ENCODE measurements around the gene PCSK4.

The PCSK4 gene

DNA sequence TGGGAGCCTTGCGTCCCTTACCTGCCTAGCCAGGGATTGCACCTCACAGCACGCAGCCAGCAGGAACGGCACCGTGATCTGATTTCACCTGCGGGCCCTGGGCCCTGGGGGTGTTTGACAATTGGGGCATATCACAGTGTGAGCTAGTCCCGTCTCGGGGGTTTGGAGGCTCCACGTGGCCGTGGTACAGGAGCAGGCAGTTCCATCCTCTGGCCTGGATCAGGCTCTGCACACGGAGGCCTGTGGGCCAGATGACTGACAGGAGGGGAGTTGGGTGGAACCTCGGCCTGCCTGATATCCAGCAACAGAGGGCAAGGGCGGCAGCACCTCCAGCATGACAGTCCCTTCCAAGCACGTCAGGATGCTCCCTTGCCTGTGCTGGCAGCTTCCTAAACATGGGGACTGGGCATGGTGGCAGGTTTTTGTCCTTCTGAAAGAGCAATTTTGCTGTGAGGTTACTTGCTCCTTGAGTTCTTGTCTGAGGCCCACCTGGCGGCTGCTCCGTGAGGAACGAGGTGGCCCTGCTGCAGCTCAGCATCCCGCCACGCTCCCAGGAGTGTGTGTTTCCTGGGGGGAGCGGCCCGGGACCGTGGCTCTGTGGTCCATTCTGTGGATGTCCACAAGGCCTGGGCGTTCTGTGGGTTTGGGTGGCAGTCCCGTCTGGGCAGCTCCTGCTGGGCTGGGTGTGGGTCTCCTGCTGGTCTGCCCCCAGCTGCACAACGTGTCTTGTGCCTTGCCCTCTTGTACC, 58.2 kb downstream of the PCSK4 start:
- Histone ChIP-seq H3K9ac (ENCODE audit: low read depth, low read length) (no peak overlapping the region), H3K4me1 (ENCODE audit: control insufficient read depth, insufficient read depth, low read length) (no peaks in the 10 kb centered on the region), H3K9me3 (ENCODE audit: control insufficient read depth, insufficient read depth, low read length) (no peaks in the 10 kb centered on the region), H3K4me3 (ENCODE audit: low read depth, low read length) (no peak overlapping the region), H3K36me3 (ENCODE audit: control insufficient read depth, insufficient read depth, low read length) (peaks cover 67% of the 10 kb centered on the region), H3K27me3 (ENCODE audit: control insufficient read depth, insufficient read depth, low read length) (no peaks in the 10 kb centered on the region)
